Raji (cell line): ENCODE data around the gene OSTM1.

Source experiments
- POLR2A ChIP-seq: IDR thresholded peaks from 2 replicates; pipeline ENCODE4 v1.6.1; 2011; ENCODE audit warnings: low read depth, low read length, control low read depth; ENCODE audit not compliant: insufficient read depth

The OSTM1 gene

DNA sequence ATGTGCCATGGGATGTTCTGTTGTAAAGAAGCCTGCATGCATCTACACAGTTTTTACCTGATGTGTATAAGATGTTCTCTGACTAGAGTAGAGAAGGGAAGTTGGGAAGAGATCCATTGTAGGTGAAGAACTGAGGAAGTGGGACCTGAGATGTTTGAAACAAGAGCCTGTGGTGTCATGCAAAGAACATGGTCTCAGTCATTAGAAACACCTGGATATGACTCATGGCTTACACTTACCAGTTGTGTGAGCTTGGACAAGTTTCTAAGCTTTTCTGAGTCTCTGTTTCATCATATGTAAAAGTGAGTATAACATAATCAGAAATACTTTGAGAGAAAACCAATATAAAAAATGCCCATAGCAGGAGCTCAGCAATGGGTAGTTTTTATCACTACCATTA lies 64.6 kb downstream of the OSTM1 start:
- no peak for TF ChIP-seq POLR2A

GRCh38 chr6:108008363-108008762 lies 66.2 kb downstream of the OSTM1 start:
- no peak for TF ChIP-seq POLR2A

DNA sequence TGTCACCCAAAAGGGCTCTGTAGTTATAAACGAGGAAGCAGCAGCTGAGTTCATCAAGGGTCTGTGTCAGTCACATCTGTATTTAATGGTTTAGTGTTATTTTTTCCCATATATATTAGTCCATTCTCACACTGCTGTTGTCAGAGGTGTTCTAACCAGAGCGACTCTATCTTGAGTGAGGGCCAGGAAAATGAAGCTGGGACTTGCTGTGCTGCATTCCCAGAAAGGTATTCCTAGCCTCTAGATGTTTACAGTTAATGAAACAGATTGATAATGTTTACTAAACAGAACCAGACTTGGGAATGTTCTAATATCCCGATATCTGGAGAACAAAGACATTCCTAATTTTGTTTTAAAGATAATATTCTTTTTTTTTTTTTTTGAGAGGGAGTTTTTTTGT lies 68.6 kb downstream of the OSTM1 start:
- TF ChIP-seq POLR2A, result no peak

GRCh38 chr6:108004861-108005260 lies 69.7 kb downstream of the OSTM1 start:
- TF ChIP-seq POLR2A, result no peak

- no peak for TF ChIP-seq POLR2A
These were observed 71.9 kb downstream of the OSTM1 start for GRCh38 chr6:108002365-108003221.

GRCh38 chr6:108001696-108002231 lies 72.8 kb downstream of the OSTM1 start:
- TF ChIP-seq POLR2A, result no peak

DNA sequence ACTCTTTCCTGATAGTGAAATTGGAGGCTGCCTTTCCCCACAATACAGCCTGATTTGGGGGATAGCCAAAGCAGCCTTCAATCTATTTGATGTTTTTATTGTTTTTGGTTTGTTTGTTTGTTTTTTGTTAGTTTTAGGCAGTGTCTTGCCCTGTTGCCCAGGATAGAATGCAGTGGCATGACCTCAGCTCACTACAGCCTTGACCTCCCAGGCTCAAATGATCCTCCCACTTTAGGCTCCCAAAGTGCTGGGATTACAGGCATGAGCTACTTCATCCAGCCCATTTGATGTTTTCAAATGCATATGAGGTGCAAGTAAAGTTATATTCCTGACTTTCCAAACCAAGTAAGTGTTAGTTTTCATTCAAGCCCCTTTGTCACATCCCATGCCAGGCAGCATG lies 75.2 kb downstream of the OSTM1 start:
- no peak for TF ChIP-seq POLR2A

GRCh38 chr6:107991772-107992550 lies 82.6 kb downstream of the OSTM1 start:
- TF ChIP-seq POLR2A, result no peak
